SU-DHL-6 (cell line): ENCODE results near the gene RYK.

Experiments used
- H2AFZ ChIP-seq: fragments of 200-600 bp; sonication (generic); 2 replicates; pipeline ENCODE4 v1.6.1; 2014; ENCODE audit warnings: low read depth, mild to moderate bottlenecking, moderate library complexity, mixed read lengths, antibody characterized with exemption, low read length; ENCODE audit not compliant: severe bottlenecking
- H3F3A ChIP-seq: fragments of 200-600 bp; shearing (Covaris generic); 2 replicates; pipeline ENCODE4 v1.6.0; 2016; ENCODE audit warnings: antibody characterized with exemption, mild to moderate bottlenecking; ENCODE audit not compliant: insufficient read depth
- H3K27ac ChIP-seq: fragments of 200-600 bp; sonication (generic); 2 replicates; pipeline ENCODE4 v1.5.1; 2016; ENCODE audit warnings: low read depth, mild to moderate bottlenecking, low read length, moderate library complexity, mixed read lengths
- H3K27me3 ChIP-seq: fragments of 200-600 bp; sonication (generic), shearing (Covaris generic); 2 replicates; pipeline ENCODE4 v1.6.0; 2014; ENCODE audit warnings: mild to moderate bottlenecking, low read length
- H3K36me3 ChIP-seq: fragments of 200-600 bp; sonication (generic); 2 replicates; pipeline ENCODE4 v1.6.1; 2014; ENCODE audit warnings: mild to moderate bottlenecking, low read length, mixed read lengths
- H3K4me2 ChIP-seq: fragments of 300-600, 200-600 bp; shearing (Covaris generic), sonication (generic); 2 replicates; pipeline ENCODE4 v1.6.0; 2014; ENCODE audit warnings: low read length, low read depth, mild to moderate bottlenecking; ENCODE audit not compliant: poor library complexity, severe bottlenecking
- H3K4me3 ChIP-seq: fragments of 200-600 bp; sonication (generic); 2 replicates; pipeline ENCODE4 v1.5.1; 2014; ENCODE audit warnings: antibody characterized with exemption, low read length, mild to moderate bottlenecking, mixed read lengths; ENCODE audit not compliant: insufficient read depth, poor library complexity, severe bottlenecking
- H3K79me2 ChIP-seq: fragments of 200-600 bp; sonication (generic); 2 replicates; pipeline ENCODE4 v1.6.1; 2014; ENCODE audit warnings: mild to moderate bottlenecking, low read length, moderate library complexity; ENCODE audit not compliant: insufficient read depth
- H3K9ac ChIP-seq: fragments of 200-600 bp; sonication (generic); 2 replicates; pipeline ENCODE4 v1.7.0; 2014; ENCODE audit warnings: mild to moderate bottlenecking, low read length
- H3K9me2 ChIP-seq: fragments of 200-600 bp; sonication (generic); replicated peaks from 2 replicates; pipeline ENCODE4 v1.6.1; 2014; ENCODE audit warnings: low read length; ENCODE audit not compliant: insufficient read depth
- H3K9me3 ChIP-seq: fragments of 200-600 bp; sonication (generic); 2 replicates; pipeline ENCODE4 v1.6.1; 2014; ENCODE audit warnings: low read length, mixed read lengths; ENCODE audit not compliant: insufficient read depth
- H4K20me1 ChIP-seq: fragments of 200-600 bp; sonication (generic); 2 replicates; pipeline ENCODE4 v1.6.1; 2014; ENCODE audit warnings: low read depth, mild to moderate bottlenecking, antibody characterized with exemption, low read length, moderate library complexity, mixed read lengths
- CTCF ChIP-seq: fragments of 200-600 bp; sonication (generic); IDR thresholded peaks from one replicate; pipeline ENCODE4 v1.5.1; 2017; ENCODE audit warnings: antibody characterized with exemption, mild to moderate bottlenecking, low read length, moderate library complexity; ENCODE audit not compliant: insufficient read depth, poor library complexity, severe bottlenecking
- EZH2phosphoT487 ChIP-seq: fragments of 200-600 bp; sonication (generic), shearing (Covaris generic); conservative IDR thresholded peaks from 2 replicates; pipeline ENCODE4 v1.6.1; 2018; ENCODE audit warnings: mild to moderate bottlenecking, antibody characterized with exemption, low read length, moderate library complexity, mixed read lengths

RYK gene

DNA sequence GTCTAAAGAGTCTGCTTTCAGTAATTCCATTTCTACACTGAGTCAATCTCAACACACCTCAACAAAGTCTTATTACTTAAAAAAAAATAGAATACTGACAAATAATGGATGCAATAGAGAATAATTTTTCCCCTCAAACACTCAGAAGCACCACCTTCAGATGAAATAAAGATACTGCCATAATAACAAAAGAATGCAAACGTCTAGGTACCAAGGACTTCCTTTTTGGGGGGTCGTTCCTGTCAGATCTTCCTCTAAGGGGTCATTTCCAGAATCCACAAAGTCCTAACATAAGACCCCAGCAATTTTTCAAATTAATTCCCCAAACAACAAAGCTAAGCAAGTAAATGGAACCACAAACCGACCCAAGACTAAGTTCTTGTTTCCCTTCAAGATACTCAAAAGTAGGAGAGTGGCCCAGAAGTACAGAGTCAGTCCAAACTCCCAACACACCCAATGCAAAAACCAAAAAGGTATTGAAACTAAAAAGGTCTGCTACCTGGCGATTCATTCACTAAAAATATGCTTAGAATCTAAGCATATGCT lies 1.3 kb downstream of the RYK start:
- Histone ChIP-seq H4K20me1 (peaks cover 37% of the 10 kb centered on the region), H3K27me3 (no peaks in the 10 kb centered on the region), H3K4me3 (peak overlapping the region; percentile 59), H2AFZ (no peak overlapping the region), H3K79me2 (peaks cover 24% of the 10 kb centered on the region; the same call in 1 of the 2 replicates), H3K27ac (no peak overlapping the region), H3K4me2 (peak overlapping the region; percentile 62), H3K9me2 (no peaks in the 10 kb centered on the region), H3F3A (peaks cover 8% of the 10 kb centered on the region), H3K9ac (peak overlapping the region; percentile 63), H3K36me3 (no peaks in the 10 kb centered on the region), H3K9me3 (no peaks in the 10 kb centered on the region)
- no peak for TF ChIP-seq EZH2phosphoT487
- TF ChIP-seq CTCF: no peak

DNA sequence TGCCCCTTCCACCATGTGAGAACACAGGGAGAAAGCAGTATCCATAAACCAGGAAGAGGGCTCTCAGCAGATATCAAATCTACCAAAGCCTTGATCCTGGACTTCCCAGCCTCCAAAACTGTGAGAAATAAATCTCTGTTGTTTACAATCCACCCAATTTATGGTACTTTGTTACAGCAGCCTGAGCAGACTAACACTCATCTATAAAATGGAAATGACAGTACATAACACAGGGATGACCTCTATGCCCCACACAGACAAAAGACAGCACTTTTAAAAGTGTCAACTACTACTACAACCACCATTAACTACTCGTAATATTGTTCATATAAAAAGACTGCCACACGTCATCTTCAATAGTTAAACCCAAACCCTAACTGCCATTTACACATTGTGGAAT lies 5.7 kb downstream of the RYK start:
- no peaks in the 10 kb centered on the region for H3K9me3 ChIP-seq
- H4K20me1 ChIP-seq: peaks cover 47% of the 10 kb centered on the region
- H3K36me3 ChIP-seq: no peaks in the 10 kb centered on the region
- no peak overlapping the region for H3K9ac ChIP-seq
- no peaks in the 10 kb centered on the region for H3K9me2 ChIP-seq
- H3K4me2 ChIP-seq: no peak overlapping the region
- peaks cover 24% of the 10 kb centered on the region; the same call in 1 of the 2 replicates for H3K79me2 ChIP-seq
- TF ChIP-seq EZH2phosphoT487 (no peak), CTCF (no peak)
- H3K27ac ChIP-seq: no peak overlapping the region
- H3K4me3 ChIP-seq: no peak overlapping the region
- H2AFZ ChIP-seq: no peak overlapping the region
- H3K27me3 ChIP-seq: no peaks in the 10 kb centered on the region
- peaks cover 7% of the 10 kb centered on the region for H3F3A ChIP-seq

DNA sequence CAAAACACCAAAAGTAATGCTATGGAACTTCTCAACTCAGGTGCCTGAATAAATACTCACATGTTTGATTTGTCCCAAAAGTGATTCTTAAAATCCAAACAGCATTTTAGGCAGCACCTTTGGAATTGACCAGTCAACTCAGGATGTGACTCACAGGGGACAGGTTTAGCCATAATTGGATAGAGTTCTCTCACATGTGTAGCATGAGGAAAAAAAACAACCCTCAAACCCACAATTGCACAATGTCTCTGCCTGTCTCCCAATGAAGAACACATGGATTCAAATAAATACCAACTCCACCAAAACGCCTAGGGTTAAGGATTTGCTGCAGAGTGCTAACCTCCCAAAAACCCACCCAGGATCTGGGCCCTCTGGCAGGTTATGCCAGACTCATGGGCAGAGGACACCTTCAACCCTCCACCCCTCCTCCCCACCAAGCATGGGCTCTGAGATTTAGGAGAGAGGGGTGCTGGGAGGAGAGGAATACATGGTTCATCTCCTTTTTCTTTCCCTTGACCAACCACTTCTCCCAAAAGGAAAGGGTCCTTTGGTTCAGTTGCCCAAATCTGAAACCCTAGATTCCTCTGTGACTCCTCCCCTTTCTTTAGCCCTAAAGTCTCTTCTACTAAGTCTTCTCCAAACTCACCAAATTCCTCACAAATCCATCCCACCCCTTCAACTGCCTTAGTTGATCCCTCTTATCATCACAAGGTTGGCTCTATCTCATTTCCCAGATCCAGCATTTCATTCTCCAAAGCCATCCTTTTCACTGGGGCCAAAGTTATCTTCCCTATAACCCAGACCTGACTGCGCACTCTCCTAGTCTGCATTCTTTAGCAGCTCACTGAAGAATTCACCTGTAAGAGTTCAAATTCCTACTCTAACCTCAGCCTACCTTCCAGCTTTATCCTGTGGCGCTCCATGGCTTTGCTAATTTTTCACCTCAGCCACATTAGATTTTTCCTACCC lies 7.7 kb downstream of the RYK start:
- Histone ChIP-seq H3K4me2 (no peak overlapping the region), H3K36me3 (no peaks in the 10 kb centered on the region), H3K79me2 (peaks cover 18% of the 10 kb centered on the region; the same call in 1 of the 2 replicates), H3F3A (no peaks in the 10 kb centered on the region), H3K9me2 (no peaks in the 10 kb centered on the region), H3K4me3 (no peak overlapping the region), H2AFZ (no peak overlapping the region), H3K9ac (no peak overlapping the region), H4K20me1 (peaks cover 34% of the 10 kb centered on the region), H3K9me3 (no peaks in the 10 kb centered on the region), H3K27ac (no peak overlapping the region), H3K27me3 (no peaks in the 10 kb centered on the region)
- TF ChIP-seq EZH2phosphoT487: no peak
- no peak for TF ChIP-seq CTCF
